GM12864 (cell line): Measurements from ENCODE around the gene PCYT1A.
A peak's percentile ranks its signal among the peaks of the same experiment; 100 is the strongest.

Source experiments
- DNase-seq: peaks from one replicate; pipeline ENCODE4 v3.0.0-alpha.2; 2011; ENCODE audit warnings: low read depth
- H3K4me3 ChIP-seq: 2 replicates; pipeline ENCODE4 v1.5.1; 2011; ENCODE audit warnings: mild to moderate bottlenecking, low read depth, low read length, control low read depth
- TF ChIP-seq, protein P1 (sequence below): IDR thresholded peaks from 2 replicates; pipeline ENCODE4 v1.5.1; 2011; ENCODE audit warnings: low read depth, mild to moderate bottlenecking, moderate library complexity, low read length, control low read depth, inconsistent platforms; ENCODE audit errors: missing control alignments

PCYT1A gene

DNA sequence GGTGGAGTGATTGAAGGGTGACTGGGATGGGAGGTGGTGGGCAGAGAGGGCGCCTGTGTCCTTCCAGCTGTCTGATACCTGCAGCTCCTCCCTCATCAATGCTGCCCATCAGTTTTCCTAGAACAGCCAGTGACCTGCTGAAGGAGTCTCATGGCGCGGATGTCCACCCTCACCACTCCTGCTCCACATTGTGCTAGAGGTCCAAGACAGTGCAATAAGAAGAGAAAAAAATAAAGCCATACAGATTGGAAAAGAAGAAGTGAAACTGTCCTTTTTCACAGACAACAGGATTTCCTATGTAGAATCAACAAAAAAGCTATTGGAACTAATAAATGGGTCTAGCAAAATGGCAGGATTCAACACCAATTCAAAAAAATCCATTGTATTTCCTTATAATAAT lies 83.7 kb downstream of the PCYT1A start:
- no peak for DNase-seq
- TF ChIP-seq, protein P1, sequence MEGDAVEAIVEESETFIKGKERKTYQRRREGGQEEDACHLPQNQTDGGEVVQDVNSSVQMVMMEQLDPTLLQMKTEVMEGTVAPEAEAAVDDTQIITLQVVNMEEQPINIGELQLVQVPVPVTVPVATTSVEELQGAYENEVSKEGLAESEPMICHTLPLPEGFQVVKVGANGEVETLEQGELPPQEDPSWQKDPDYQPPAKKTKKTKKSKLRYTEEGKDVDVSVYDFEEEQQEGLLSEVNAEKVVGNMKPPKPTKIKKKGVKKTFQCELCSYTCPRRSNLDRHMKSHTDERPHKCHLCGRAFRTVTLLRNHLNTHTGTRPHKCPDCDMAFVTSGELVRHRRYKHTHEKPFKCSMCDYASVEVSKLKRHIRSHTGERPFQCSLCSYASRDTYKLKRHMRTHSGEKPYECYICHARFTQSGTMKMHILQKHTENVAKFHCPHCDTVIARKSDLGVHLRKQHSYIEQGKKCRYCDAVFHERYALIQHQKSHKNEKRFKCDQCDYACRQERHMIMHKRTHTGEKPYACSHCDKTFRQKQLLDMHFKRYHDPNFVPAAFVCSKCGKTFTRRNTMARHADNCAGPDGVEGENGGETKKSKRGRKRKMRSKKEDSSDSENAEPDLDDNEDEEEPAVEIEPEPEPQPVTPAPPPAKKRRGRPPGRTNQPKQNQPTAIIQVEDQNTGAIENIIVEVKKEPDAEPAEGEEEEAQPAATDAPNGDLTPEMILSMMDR: no peak
- H3K4me3 ChIP-seq: no peak overlapping the region

DNA sequence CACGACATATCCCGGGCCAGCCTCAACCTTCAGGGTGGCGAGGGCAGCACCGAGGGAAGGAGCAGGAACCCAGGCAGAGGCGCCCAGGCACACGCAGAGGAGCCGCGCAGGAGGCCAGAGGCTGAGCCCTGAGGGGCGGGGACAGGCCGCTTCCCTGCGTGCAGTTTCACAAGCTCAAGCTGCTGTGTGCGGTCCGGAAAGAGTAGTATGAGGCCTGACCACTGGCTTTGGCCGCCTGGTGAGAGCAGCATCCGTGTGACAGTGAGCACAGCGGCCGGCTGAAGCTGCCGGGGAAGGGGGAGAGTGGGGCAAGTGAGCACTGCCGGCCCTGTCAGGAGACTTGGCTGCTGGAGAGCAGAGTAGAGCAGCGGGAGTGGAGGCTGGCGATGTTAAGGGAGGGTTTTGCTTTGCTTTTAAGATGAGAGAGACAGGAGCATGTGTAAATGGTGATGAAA lies 85.0 kb downstream of the PCYT1A start:
- DNase-seq: peak; percentile 39

DNA sequence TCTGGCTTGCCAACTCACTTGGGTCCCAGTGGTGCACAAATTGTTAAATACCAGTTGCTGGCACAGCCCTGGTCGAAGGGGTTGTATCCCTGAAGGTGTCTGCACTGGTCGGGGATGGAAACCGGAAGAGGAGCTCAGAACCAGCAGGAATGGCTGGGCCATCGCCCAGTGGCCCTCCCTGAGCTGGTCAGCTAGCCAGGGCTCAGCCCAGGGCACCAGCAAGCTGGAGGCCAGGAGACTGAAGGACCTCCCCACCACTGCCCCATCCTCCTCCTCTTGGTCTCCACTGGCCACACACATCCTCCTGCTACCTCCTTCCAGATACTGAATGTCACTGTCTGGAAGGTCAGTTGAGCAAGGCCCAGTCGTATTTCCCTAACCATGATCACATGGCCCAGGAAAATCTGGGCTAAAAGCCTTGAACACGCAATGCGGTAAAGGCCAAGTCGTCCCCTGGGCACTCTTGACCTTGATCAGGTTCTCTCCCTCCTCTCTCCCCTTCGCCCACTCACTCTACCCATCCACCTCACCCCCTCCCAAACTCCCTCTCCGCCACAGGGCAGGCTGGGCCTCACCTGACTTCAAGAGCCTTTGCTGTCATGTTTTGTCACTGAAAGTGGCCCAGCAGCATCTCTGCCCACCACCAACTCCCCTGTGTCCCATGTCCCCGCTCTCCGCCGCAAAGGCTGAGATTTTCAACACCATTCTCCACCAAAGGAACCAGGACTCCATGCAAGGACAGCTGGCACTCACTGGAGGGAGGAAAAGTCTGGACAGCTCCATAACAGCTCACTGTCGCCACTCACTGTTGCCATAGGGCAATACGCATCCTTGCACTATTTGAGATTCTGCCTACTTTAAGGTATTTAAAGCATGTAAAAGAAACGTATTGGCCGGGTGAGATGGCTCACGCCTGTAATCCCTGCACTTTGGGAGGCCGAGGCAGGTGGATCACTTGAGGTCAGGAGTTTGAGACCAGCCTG lies 88.5 kb downstream of the PCYT1A start:
- TF ChIP-seq, protein P1: peak; percentile 30
- no peak overlapping the region for H3K4me3 ChIP-seq
- no peak for DNase-seq

More for the DNA sequence above, 85.0 kb downstream of the PCYT1A start:
- peak overlapping the region; percentile 29 for H3K4me3 ChIP-seq
- TF ChIP-seq, protein P1: no peak

DNA sequence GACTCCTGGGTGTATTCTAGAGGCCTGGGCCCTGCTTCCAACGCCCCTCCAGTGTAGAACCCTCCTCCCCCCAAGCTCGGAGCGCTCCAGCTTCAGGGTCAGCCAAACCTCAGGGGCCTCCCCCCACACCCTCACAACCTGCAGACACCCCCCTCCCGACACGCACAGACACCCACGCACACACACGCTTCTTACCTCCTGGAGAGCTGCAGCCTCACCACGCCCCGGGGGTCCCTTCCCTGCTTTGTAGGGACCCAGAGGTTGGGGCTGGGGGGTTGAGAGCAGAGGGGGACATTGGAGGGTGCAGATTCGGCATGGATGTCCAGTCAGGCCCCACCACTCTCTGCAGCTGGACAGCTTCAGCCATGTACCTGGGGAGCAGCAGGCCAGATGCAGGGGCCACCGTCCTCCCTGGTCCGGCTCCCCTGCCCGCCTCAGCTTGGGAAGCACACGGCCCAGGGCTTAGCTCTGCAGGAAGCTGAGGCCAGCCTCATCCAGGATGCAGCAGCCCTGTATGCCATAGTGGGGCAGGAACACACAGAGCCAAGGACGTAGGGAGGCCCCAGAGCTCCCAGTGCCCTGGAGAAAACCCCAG lies 89.3 kb downstream of the PCYT1A start:
- TF ChIP-seq, protein P1: no peak
- H3K4me3 ChIP-seq: no peak overlapping the region
- DNase-seq: no peak

DNA sequence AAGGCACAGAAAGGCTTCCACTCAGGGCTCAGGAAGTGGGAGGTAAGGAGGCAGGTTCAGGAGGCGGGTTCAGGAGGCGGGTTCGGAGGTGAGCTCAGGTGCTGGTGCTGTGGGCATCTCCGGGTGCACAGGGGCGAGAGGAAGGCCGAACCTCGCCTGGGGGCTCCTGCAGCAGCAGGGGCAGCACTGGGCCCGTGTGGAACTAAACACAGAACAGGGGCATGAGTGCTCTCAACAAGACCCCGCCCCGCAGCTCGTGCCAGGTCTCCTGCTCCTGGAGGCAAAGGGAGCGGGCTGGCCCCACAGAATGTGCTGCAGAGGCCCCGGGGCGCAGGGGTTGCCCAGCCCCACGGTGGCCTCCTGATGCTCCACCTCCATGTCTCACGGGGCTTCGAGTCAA lies 90.0 kb downstream of the PCYT1A start:
- DNase-seq: no peak
- H3K4me3 ChIP-seq: no peak overlapping the region
- TF ChIP-seq, protein P1: no peak

DNA sequence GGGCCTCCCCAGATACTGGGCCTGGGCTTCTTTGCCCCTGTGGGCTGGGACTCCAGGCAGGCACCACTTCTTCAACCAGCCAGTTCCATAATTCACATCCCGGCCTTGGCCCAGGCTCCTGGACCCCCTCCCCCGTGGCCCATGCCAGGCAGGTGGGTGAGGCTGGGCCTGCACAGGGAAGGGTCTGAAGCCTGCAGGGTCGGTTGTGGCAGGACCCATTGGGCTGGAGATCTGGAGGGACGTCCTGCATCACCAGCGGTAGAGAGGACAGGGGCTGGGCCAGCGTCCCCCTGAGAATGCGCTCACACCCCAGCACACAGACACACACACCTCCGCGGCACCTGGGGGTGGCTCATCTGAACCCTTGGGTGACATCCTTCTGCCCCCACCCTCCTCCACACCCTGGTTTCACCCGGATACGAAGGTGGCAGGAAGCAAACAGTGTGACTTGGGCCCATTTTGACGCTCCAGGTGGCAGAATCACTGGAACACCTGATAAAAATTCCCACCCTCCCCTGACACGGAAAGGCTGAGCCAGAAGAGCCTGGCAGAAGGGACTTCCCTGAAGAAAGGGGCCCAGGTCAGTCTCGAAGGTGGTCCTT lies 91.8 kb downstream of the PCYT1A start:
- no peak overlapping the region for H3K4me3 ChIP-seq
- TF ChIP-seq, protein P1: no peak
- DNase-seq: no peak
